ENCODE data around the gene KAT2B. TPM values are rescaled to one million over a fixed set of nuclear protein-coding genes. Genes with fewer than 3 reads are reported as not detected.

KAT2B gene
- total RNA-seq, 1 experiment from 2014 or later, result 3.7 TPM

- intact Hi-C loops (cut with micrococcal nuclease), result no loop called here
- Histone ChIP-seq H4K20me1 (ENCODE audit: insufficient read depth) (no peaks in the 10 kb centered on the region), H3K4me2 (ENCODE audit: low read length) (no peak overlapping the region), H3K27ac (ENCODE audit: low read depth, low read length) (no peak overlapping the region), H3K36me3 (ENCODE audit: control insufficient read depth in 1 of 2, insufficient read depth in 2 of 2, low read length in 2 of 2) (no peaks in the 10 kb centered on the region), H3K9ac (ENCODE audit: low read length) (no peak overlapping the region), H3K27me3 (ENCODE audit: insufficient read depth, low read length) (no peaks in the 10 kb centered on the region), H3K9me2 (ENCODE audit: insufficient read depth) (no peaks in the 10 kb centered on the region), H3K79me2 (ENCODE audit: insufficient read depth, low read length) (no peaks in the 10 kb centered on the region), H2AFZ (ENCODE audit: low read depth, low read length, poor library complexity, severe bottlenecking) (no peak overlapping the region), H3K9me3 (ENCODE audit: control insufficient read depth in 1 of 2, insufficient read depth in 1 of 2, low read depth in 1 of 2, low read length in 2 of 2) (no peaks in the 10 kb centered on the region), H3K4me1 (ENCODE audit: control insufficient read depth in 1 of 2, insufficient read depth in 2 of 2, low read length in 2 of 2) (no peaks in the 10 kb centered on the region), H3K4me3 (replicated peaks in 1 of 2; ENCODE audit: low read depth in 1 of 2, low read length in 2 of 2) (no peak overlapping the region)
- ChIA-PET CTCF (no interaction called here), RAD21 (ENCODE audit: low non-redundant PET in 1 of 2, low total read pairs in 2 of 2, uncharacterized antibody in 2 of 2, unreplicated experiment in 2 of 2) (no interaction called here), POLR2A (no interaction called here)
- BruUV-seq (replicated peaks), result no TSS peak
- no peak for DNase-seq (ENCODE audit: low read depth, low spot score)
- TF ChIP-seq JUND (IDR thresholded peaks at IDR 0.05), result no peak
- TF ChIP-seq EGR1 (IDR thresholded peaks at IDR 0.05; ENCODE audit: low read depth), result no peak
- no peak for TF ChIP-seq SIN3A (IDR thresholded peaks at IDR 0.05; ENCODE audit: low read depth)
- no peak for TF ChIP-seq EZH2 (IDR thresholded peaks at IDR 0.05)
- ATAC-seq, result no peak
Measured at GRCh38 chr3:20080956-20081554, 40.8 kb downstream of the KAT2B start.

- H3K9ac ChIP-seq (ENCODE audit: low read length), result no peak overlapping the region
- H3K4me3 ChIP-seq (replicated peaks in 1 of 2; ENCODE audit: low read depth in 1 of 2, low read length in 2 of 2), result no peak overlapping the region
- H3K79me2 ChIP-seq (ENCODE audit: insufficient read depth, low read length), result no peaks in the 10 kb centered on the region
- no peaks in the 10 kb centered on the region for H3K27me3 ChIP-seq (ENCODE audit: insufficient read depth, low read length)
- no peaks in the 10 kb centered on the region for H3K9me2 ChIP-seq (ENCODE audit: insufficient read depth)
- H4K20me1 ChIP-seq (ENCODE audit: insufficient read depth), result no peaks in the 10 kb centered on the region
- no peaks in the 10 kb centered on the region for H3K9me3 ChIP-seq (ENCODE audit: control insufficient read depth in 1 of 2, insufficient read depth in 1 of 2, low read depth in 1 of 2, low read length in 2 of 2)
- DNase-seq (ENCODE audit: low read depth, low spot score), result no peak
- BruUV-seq (replicated peaks), result no TSS peak
- no peak overlapping the region for H2AFZ ChIP-seq (ENCODE audit: low read depth, low read length, poor library complexity, severe bottlenecking)
- RAD21 ChIA-PET (ENCODE audit: low non-redundant PET in 1 of 2, low total read pairs in 2 of 2, uncharacterized antibody in 2 of 2, unreplicated experiment in 2 of 2), result no interaction called here
- no peaks in the 10 kb centered on the region for H3K36me3 ChIP-seq (ENCODE audit: control insufficient read depth in 1 of 2, insufficient read depth in 2 of 2, low read length in 2 of 2)
- POLR2A ChIA-PET, result no interaction called here
- ATAC-seq, result no peak
- no peak for TF ChIP-seq YY1 (IDR thresholded peaks at IDR 0.05; ENCODE audit: extremely low read depth, insufficient replicate concordance, low read depth, low read length)
- TF ChIP-seq FOSL1 (IDR thresholded peaks at IDR 0.05; ENCODE audit: low read depth), result no peak
- no peak for TF ChIP-seq CTCF (IDR thresholded peaks at IDR 0.05 in 2 of 3, conservative IDR thresholded peaks at IDR 0.05 in 1 of 3; ENCODE audit: borderline replicate concordance in 1 of 3, insufficient read depth in 1 of 3, low read depth in 2 of 3, low read length in 2 of 3)
- TF ChIP-seq SRF (IDR thresholded peaks at IDR 0.05; ENCODE audit: low read depth), result no peak
- TF ChIP-seq ZBTB33 (IDR thresholded peaks at IDR 0.05; ENCODE audit: extremely low read depth, insufficient replicate concordance, low read length), result no peak
- no peaks in the 10 kb centered on the region for H3K4me1 ChIP-seq (ENCODE audit: control insufficient read depth in 1 of 2, insufficient read depth in 2 of 2, low read length in 2 of 2)
- intact Hi-C loops (cut with micrococcal nuclease), result no loop called here
- no peak overlapping the region for H3K4me2 ChIP-seq (ENCODE audit: low read length)
- CTCF ChIA-PET, result no interaction called here
- no peak overlapping the region for H3K27ac ChIP-seq (ENCODE audit: low read depth, low read length)
Measured at GRCh38 chr3:20083253-20083652, 43.0 kb downstream of the KAT2B start.
